GM18505 (cell line): ENCODE data around the gene ZFAND5.

ENCODE experiments used
- ATAC-seq: cut with Tn5 transposase; IDR thresholded peaks from one replicate; pipeline ENCODE4 v1.9.1; 2021; ENCODE audit not compliant: unreplicated experiment
- POLR2A ChIP-seq: IDR thresholded peaks from 4 replicates; pipeline ENCODE4 v1.6.1; 2011; ENCODE audit warnings: borderline replicate concordance; ENCODE audit not compliant: insufficient read depth, insufficient read length; ENCODE audit errors: extremely low read depth

Gene ZFAND5

GRCh38 chr9:72364679-72365524 lies at the start of gene ZFAND5:
Gene ZFAND5 (minus strand): TSS chr9:72365208. CDS start chr9:72360778, 4,430 bp downstream.
- peak; percentile 80 for ATAC-seq
- TF ChIP-seq POLR2A: peak; percentile 99

- TF ChIP-seq POLR2A: no peak
- ATAC-seq: no peak
Measured at GRCh38 chr9:72412483-72413040, 47.6 kb upstream of the ZFAND5 start.

- no peak for TF ChIP-seq POLR2A
- no peak for ATAC-seq
Measured at GRCh38 chr9:72410214-72410613, 45.2 kb upstream of the ZFAND5 start.

- TF ChIP-seq POLR2A: no peak
- ATAC-seq: no peak
Measured at GRCh38 chr9:72407114-72407513, 42.1 kb upstream of the ZFAND5 start.

GRCh38 chr9:72402744-72403143 lies 37.7 kb upstream of the ZFAND5 start:
- TF ChIP-seq POLR2A: no peak
- ATAC-seq: no peak

GRCh38 chr9:72401396-72401795 lies 36.4 kb upstream of the ZFAND5 start:
- no peak for TF ChIP-seq POLR2A
- ATAC-seq: no peak

GRCh38 chr9:72400866-72401265 lies 35.9 kb upstream of the ZFAND5 start:
- TF ChIP-seq POLR2A: no peak
- no peak for ATAC-seq

GRCh38 chr9:72399391-72399790 lies 34.4 kb upstream of the ZFAND5 start:
- no peak for ATAC-seq

GRCh38 chr9:72396247-72397091 lies 31.5 kb upstream of the ZFAND5 start:
- no peak for ATAC-seq
- no peak for TF ChIP-seq POLR2A

More at GRCh38 chr9:72399391-72399790, 34.4 kb upstream of the ZFAND5 start:
- no peak for TF ChIP-seq POLR2A

GRCh38 chr9:72394066-72394465 lies 29.1 kb upstream of the ZFAND5 start:
- no peak for ATAC-seq
- TF ChIP-seq POLR2A: no peak

- no peak for ATAC-seq
Measured at GRCh38 chr9:72390907-72391306, 25.9 kb upstream of the ZFAND5 start.

GRCh38 chr9:72386186-72386585 lies 21.2 kb upstream of the ZFAND5 start:
- no peak for ATAC-seq
- no peak for TF ChIP-seq POLR2A

More at GRCh38 chr9:72390907-72391306, 25.9 kb upstream of the ZFAND5 start:
- TF ChIP-seq POLR2A: no peak
